HUDEP-2 (cell line): ENCODE measurements around the gene ZNF318.
"Not testable (repeated sequence)": the region's sequence is repeated elsewhere in the genome, so short reads cannot be mapped to it uniquely, and the experiment has no call there.

Experiments
- DNase-seq, 76 experiments: peaks; one replicate each; lab custom pipeline; 2025; ENCODE audit not compliant: unreplicated experiment in 76 of 76; lab: John Stamatoyannopoulos, UW

The ZNF318 gene

GRCh38 chr6:43390753-43391439, 21.4 kb upstream of the ZNF318 start:
- peak in 49 of 76 experiments; percentile 14 to 86 (median 46) for DNase-seq

GRCh38 chr6:43389730-43390295, 20.4 kb upstream of the ZNF318 start:
- DNase-seq = no peak

- DNase-seq = no peak
Observed at GRCh38 chr6:43386492-43386891, 17.0 kb upstream of the ZNF318 start.

- DNase-seq = no peak
Observed at GRCh38 chr6:43383021-43383667, 13.7 kb upstream of the ZNF318 start.

- not testable (repeated sequence) for DNase-seq
Observed at GRCh38 chr6:43380858-43381257, 11.4 kb upstream of the ZNF318 start.

- DNase-seq = no peak
Observed at GRCh38 chr6:43378631-43379030, 9.2 kb upstream of the ZNF318 start.

- DNase-seq = no peak
Observed at GRCh38 chr6:43377710-43378229, 8.3 kb upstream of the ZNF318 start.

- no peak for DNase-seq
Observed at GRCh38 chr6:43376551-43376981, 7.1 kb upstream of the ZNF318 start.

- no peak for DNase-seq
Observed at GRCh38 chr6:43375693-43376092, 6.2 kb upstream of the ZNF318 start.

- no peak for DNase-seq
Observed at GRCh38 chr6:43373252-43373875, 3.9 kb upstream of the ZNF318 start.

GRCh38 chr6:43370003-43370580, 645 bp upstream of the ZNF318 start:
- DNase-seq = not testable (repeated sequence)

- DNase-seq = peak in 13 of 76 experiments; percentile 16 to 70 (median 29)
Observed at GRCh38 chr6:43368259-43369160, 937 bp downstream of the ZNF318 start.

- DNase-seq = no peak
Observed at GRCh38 chr6:43367245-43367984, 2.0 kb downstream of the ZNF318 start.

- no peak for DNase-seq
Observed at GRCh38 chr6:43361269-43361668, 8.2 kb downstream of the ZNF318 start.

- no peak for DNase-seq
Observed at GRCh38 chr6:43359831-43360230, 9.6 kb downstream of the ZNF318 start.

- DNase-seq = no peak
Observed at GRCh38 chr6:43359381-43359780, 10.1 kb downstream of the ZNF318 start.

GRCh38 chr6:43355862-43356590, 13.4 kb downstream of the ZNF318 start:
- DNase-seq = peak in 7 of 76 experiments; percentile 14 to 27 (median 19)

- DNase-seq = not testable (repeated sequence)
Observed at GRCh38 chr6:43351951-43352350, 17.5 kb downstream of the ZNF318 start.
